Psoas muscle (tissue), 8 donors: ENCODE results near the gene C11orf52. TPM values are rescaled to one million over a fixed set of nuclear protein-coding genes. Genes with fewer than 3 reads are reported as not detected.

Experiments
- ATAC-seq, 4 donors: fragments of 200-7000 bp; cut with Tn5 transposase; one replicate each; pipeline ENCODE4 v1.9.1; 2020; ENCODE audit warnings: moderate library complexity in 3 of 4, mild to moderate bottlenecking in 2 of 4
- DNase-seq, 2 donors: peaks; one replicate each; pipeline ENCODE4 v3.0.0-alpha.2; 2020
- H3K27ac ChIP-seq: fragments of 200-600 bp; one replicate; pipeline ENCODE4 v1.8.0; 2022
- H3K27me3 ChIP-seq, 3 donors: fragments of 200-600 bp in 1 of 3; one replicate each; pipeline versions ENCODE4 v1.6.1 to v1.8.0; 2013 to 2022; ENCODE audit warnings: low read length in 2 of 3, mild to moderate bottlenecking in 2 of 3, moderate library complexity in 1 of 3; ENCODE audit not compliant: insufficient read depth in 3 of 3
- H3K36me3 ChIP-seq, 2 donors: fragments of 200-600 bp in 1 of 2; one replicate each; pipeline versions ENCODE4 v1.6.1 to v1.8.0; 2013 to 2022; ENCODE audit warnings: low read depth in 1 of 2, mild to moderate bottlenecking in 1 of 2, moderate library complexity in 1 of 2; ENCODE audit not compliant: insufficient read depth in 1 of 2
- H3K4me1 ChIP-seq: fragments of 200-600 bp; one replicate; pipeline ENCODE4 v1.8.0; 2022
- H3K4me3 ChIP-seq: fragments of 200-600 bp; one replicate; pipeline ENCODE4 v1.8.0; 2022; ENCODE audit warnings: mild to moderate bottlenecking
- H3K9me3 ChIP-seq: fragments of 200-600 bp; one replicate; pipeline ENCODE4 v1.8.0; 2022
- WGBS, 3 donors: extraction: QIAGEN DNeasy Blood & Tissue Kit; methylation state at CpG; one replicate each; pipeline versions ENCODE4 v1.1.6 to v1.1.7; 2013; 5-methylcytosine and 5-hydroxymethylcytosine counted together
- intact Hi-C, 2 donors: fragments of 100-400 bp; cut with DNase I; formaldehyde crosslinking; loops; one replicate each; pipeline versions ENCODE4 v1.11.0 to v1.14.2; 2022
- polyA plus RNA-seq, 3 donors: library from polyadenylated mRNA; stranded (reverse); fragments of 200-250 nt; gene quantifications; one replicate each; pipeline ENCODE4 v1.2.3, GENCODE V29; 2013
- total RNA-seq, 4 donors: library from RNA; stranded (reverse); fragmentation: NEBNext Ultra II Directional in 2 of 4; extraction: Animal tissue kit (Norgen Biotek cat#: 25700) in 2 of 4; gene quantifications; one replicate each; pipeline versions ENCODE4 v1.2.1 to v1.2.4, GENCODE V29; 2021 to 2023
- TF ChIP-seq, protein P1 (sequence below): fragments of 200-600 bp; IDR thresholded peaks from one replicate; pipeline ENCODE4 v1.8.0; 2022; ENCODE audit warnings: antibody characterized with exemption
- donor health status: healthy with polysubstance abuse.
- donor health status: DM: no; HTN: no; CAD: no; lungs with moderate emphysema.
- donor health status: Bipolar disorder and iron deficiency.
- donor health status: healthy.
- donor health status: DM: yes; HTN: yes; CAD: no.
- donor health status: DM: no; HTN: no; CAD: no.
- donor health status: DM: no; HTN: no; CAD: no.
- donor health status: DM: yes; HTN: yes; CAD: no.

Gene C11orf52
- total and polyA plus RNA-seq, 7 donors: 1.0 to 24.5 (median 7.0) TPM

DNA sequence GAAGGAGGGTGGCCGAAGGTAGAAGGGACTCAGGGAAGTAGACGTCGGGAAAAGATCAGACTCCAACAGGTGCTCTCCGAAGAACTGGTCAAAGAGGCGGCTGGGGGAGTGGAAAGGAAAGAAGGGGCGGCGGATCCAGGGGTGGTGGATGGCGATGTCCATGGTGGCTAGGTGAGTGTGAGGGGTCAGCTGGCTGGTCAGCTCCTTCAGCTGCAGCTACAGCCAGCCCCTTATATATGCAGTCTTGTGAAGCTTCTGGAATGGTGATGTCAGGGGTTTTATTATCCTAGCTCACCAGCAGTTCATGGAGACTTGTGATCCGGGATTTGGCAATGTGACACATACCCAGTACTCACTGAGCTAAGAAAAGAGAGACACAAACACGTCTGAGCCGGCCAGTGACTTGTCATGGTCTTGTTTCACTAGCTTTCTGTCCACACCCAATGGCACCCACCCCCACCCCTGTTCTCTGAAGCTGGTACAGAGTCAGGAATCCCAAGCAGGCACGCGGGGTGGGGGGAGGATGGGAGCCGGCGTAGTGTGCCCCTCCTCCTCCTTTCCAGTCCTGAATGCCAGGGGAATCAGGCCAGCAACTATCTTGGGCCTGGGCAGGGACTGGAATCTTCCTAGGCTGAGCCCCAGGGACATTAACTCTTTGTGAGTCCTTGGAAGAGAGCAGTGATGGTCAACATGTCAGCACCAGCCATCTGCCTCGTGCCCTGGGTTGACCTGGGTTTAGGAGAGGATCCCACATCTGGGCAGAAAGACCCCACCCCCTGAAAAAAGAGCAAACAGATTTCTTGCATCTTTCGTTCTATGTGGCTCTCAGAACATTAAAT lies 6.9 kb upstream of the C11orf52 start, which contains the start of gene CRYAB:
TSS of gene CRYAB (minus strand) at position 208 of the 839 bp plus-strand sequence. CDS start at position 162, 46 bp downstream.
- peak; percentile 93 to 97 for DNase-seq
- intact Hi-C loops: loop anchor here (5.0 kb wide), 1 partner anchor 34 kb away; the partner anchor contains the start of genes CFAP68 (in 2 of the 2) and FDXACB1 (in 2 of the 2)
- Histone ChIP-seq H3K27me3 (no peaks in the 10 kb centered on the region), H3K27ac (peak within 1 kb of the TSS; percentile 95), H3K4me3 (peak within 1 kb of the TSS; percentile 82), H3K36me3 (peaks cover 0 to 30% of the 10 kb centered on the region in 2 donors), H3K4me1 (peaks cover 17% of the 10 kb centered on the region), H3K9me3 (no peaks in the 10 kb centered on the region)
- WGBS, 3 donors: 12 to 21% (median 20%) methylated on average over 17 of the region's 17 CpGs
- TF ChIP-seq, protein P1, sequence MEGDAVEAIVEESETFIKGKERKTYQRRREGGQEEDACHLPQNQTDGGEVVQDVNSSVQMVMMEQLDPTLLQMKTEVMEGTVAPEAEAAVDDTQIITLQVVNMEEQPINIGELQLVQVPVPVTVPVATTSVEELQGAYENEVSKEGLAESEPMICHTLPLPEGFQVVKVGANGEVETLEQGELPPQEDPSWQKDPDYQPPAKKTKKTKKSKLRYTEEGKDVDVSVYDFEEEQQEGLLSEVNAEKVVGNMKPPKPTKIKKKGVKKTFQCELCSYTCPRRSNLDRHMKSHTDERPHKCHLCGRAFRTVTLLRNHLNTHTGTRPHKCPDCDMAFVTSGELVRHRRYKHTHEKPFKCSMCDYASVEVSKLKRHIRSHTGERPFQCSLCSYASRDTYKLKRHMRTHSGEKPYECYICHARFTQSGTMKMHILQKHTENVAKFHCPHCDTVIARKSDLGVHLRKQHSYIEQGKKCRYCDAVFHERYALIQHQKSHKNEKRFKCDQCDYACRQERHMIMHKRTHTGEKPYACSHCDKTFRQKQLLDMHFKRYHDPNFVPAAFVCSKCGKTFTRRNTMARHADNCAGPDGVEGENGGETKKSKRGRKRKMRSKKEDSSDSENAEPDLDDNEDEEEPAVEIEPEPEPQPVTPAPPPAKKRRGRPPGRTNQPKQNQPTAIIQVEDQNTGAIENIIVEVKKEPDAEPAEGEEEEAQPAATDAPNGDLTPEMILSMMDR: no peak
- ATAC-seq: peak; percentile 74 to 85 (median 82)

DNA sequence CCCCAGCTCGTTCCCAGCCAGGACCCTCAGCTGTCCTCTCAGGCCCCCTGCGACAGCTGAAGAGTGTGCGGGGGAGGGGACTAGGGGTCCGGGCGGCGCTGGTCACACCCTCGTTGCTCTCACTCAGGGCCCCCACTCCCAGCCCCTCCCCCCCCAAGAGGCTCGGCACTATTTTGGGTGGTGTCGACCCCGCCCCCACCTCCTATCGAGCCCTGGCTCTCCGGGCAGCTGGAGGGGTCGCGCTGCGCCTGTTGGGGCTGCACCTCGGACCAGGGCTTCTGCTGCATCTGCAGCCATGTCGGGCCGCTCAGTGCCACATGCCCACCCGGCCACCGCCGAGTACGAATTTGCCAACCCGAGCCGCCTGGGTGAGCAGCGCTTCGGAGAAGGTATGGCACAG lies 6.2 kb upstream of the C11orf52 start, which contains the start of gene HSPB2:
TSS of gene HSPB2 (plus strand) at position 200 of the 400 bp plus-strand sequence. CDS start at position 296, 96 bp downstream.
- intact Hi-C loops: loop anchor here (5.0 kb wide), 1 partner anchor 35 kb away; the partner anchor contains the start of genes CFAP68 (in 2 of the 2) and FDXACB1 (in 2 of the 2)
- TF ChIP-seq, protein P1: no peak
- 2 to 5% (median 2%) methylated on average over 16 to 26 of the region's 26 CpGs for WGBS, 3 donors
- Histone ChIP-seq H3K27me3 (no peaks in the 10 kb centered on the region), H3K4me3 (peak within 1 kb of the TSS; percentile 82), H3K27ac (peak within 1 kb of the TSS; percentile 95), H3K9me3 (no peaks in the 10 kb centered on the region), H3K36me3 (peaks cover 0 to 30% of the 10 kb centered on the region in 2 donors), H3K4me1 (peaks cover 23% of the 10 kb centered on the region)
- DNase-seq (peak; percentile 52 to 77), ATAC-seq (peak; percentile 9 to 23 (median 12))

DNA sequence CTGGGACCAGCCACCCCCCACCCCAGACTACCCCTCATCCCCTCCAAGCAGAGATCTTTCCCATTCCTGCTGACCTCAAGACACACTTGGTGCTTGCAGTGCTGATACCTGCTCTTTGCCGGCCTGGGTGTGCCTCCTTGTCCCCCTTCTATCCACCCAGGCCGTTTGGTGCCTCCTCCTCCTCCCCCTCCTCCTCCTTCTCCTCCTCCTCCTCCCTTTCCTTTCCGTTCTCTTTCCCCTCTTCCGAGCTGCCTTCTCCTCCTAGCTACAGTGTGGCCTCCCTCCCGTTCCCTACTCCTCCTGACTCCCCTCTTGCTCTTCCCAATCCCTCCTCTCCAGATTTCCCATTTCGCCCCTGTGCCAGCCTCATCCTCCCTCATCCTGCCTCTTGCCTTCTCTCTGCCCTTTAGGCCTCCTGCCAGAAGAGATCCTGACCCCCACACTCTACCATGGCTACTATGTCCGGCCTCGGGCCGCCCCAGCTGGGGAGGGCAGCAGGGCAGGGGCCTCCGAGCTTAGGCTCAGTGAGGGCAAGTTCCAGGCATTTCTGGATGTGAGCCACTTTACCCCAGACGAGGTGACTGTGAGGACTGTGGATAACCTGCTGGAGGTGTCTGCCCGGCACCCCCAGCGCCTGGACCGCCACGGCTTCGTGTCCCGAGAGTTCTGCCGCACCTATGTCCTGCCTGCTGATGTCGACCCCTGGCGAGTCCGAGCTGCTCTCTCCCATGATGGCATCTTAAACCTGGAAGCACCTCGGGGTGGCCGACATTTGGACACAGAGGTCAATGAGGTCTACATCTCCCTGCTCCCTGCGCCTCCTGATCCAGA lies 5.5 kb upstream of the C11orf52 start:
- ATAC-seq (peak in 3 of 4 donors; percentile 9 to 24 (median 9)), DNase-seq (peak in 1 of 2 donors; percentile 63)
- TF ChIP-seq, protein P1: no peak
- H3K4me3 ChIP-seq: peak overlapping the region; percentile 82
- WGBS, 3 donors: 17 to 25% (median 24%) methylated on average over 23 to 24 of the region's 24 CpGs
- H3K27ac ChIP-seq: peak overlapping the region; percentile 95
- H3K27me3 ChIP-seq: no peaks in the 10 kb centered on the region
- H3K4me1 ChIP-seq: peaks cover 30% of the 10 kb centered on the region
- no peaks in the 10 kb centered on the region for H3K9me3 ChIP-seq
- peaks cover 0 to 25% of the 10 kb centered on the region in 2 donors for H3K36me3 ChIP-seq
- intact Hi-C loops: loop anchor here (5.0 kb wide), 1 partner anchor 36 kb away; the partner anchor contains the start of genes CFAP68 (in 2 of the 2) and FDXACB1 (in 2 of the 2)

DNA sequence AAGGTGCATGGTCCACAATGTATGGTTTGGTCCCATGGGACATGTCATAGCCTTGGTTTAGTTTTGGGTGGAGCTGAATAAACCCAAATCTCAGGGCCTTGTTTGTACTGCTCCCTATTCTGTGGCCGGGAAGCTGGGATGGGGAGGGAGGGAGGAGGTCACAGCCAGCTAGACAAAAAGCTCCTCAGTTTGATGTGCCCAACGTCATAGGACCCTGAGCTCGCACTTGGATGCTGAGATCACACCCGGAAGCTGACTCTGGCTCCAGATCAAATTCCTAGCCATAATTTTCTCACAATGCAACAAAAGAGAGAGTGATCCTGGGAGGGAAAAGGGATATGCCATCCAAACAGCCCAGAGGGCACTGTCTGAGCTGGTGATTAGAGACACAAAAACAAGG lies 4.7 kb upstream of the C11orf52 start:
- DNase-seq (peak; percentile 51 to 69), ATAC-seq (no peak)
- peak overlapping the region; percentile 95 for H3K27ac ChIP-seq
- H3K4me1 ChIP-seq: peaks cover 36% of the 10 kb centered on the region
- 5 to 16% (median 15%) methylated on average over 4 of the region's 4 CpGs for WGBS, 3 donors
- no peaks in the 10 kb centered on the region for H3K27me3 ChIP-seq
- no peaks in the 10 kb centered on the region for H3K9me3 ChIP-seq
- intact Hi-C loops: loop anchor here (5.0 kb wide), 1 partner anchor 37 kb away; the partner anchor contains the start of genes CFAP68 (in 2 of the 2) and FDXACB1 (in 2 of the 2)
- H3K4me3 ChIP-seq: peak overlapping the region; percentile 82
- peaks cover 0 to 18% of the 10 kb centered on the region in 2 donors for H3K36me3 ChIP-seq
- TF ChIP-seq, protein P1: no peak
